HL-60 (cell line): ENCODE data around the gene RNF25.

ENCODE experiments used
- DNase-seq, 2 experiments: peaks; one replicate each; pipeline ENCODE4 v3.0.0-alpha.2; 2010 to 2020; ENCODE audit warnings: low read depth in 1 of 2, low spot score in 1 of 2
- H3K27ac ChIP-seq: fragments of 250-450 bp; sonication (Bioruptor Pico); replicated peaks from 2 replicates; pipeline ENCODE4 v1.5.1; 2020; ENCODE audit warnings: mild to moderate bottlenecking, moderate library complexity
- H3K27me3 ChIP-seq: fragments of 250-450 bp; sonication (Bioruptor Pico); 2 replicates; pipeline ENCODE4 v1.5.1; 2021; ENCODE audit warnings: mild to moderate bottlenecking, moderate library complexity; ENCODE audit not compliant: insufficient read depth, poor library complexity, severe bottlenecking
- H3K4me3 ChIP-seq: replicated peaks from 2 replicates; pipeline ENCODE4 v1.5.1; 2011; ENCODE audit warnings: mild to moderate bottlenecking, control low read depth, low read length; ENCODE audit not compliant: insufficient read depth
- GABPA ChIP-seq: IDR thresholded peaks from 2 replicates; pipeline ENCODE4 v1.6.1; 2012; ENCODE audit warnings: low read depth
- POLR2AphosphoS5 ChIP-seq: IDR thresholded peaks from 2 replicates; pipeline ENCODE4 v1.6.1; 2012; ENCODE audit warnings: low read depth
- SPI1 ChIP-seq: IDR thresholded peaks from 2 replicates; pipeline ENCODE4 v1.6.1; 2012; ENCODE audit warnings: low read depth, mild to moderate bottlenecking, borderline replicate concordance
- TF ChIP-seq, protein P1 (sequence below): IDR thresholded peaks from 2 replicates; pipeline ENCODE4 v1.6.1; 2012; ENCODE audit warnings: low read depth; ENCODE audit not compliant: insufficient replicate concordance
- TF ChIP-seq, protein P2 (sequence below): IDR thresholded peaks from one replicate; pipeline ENCODE4 v1.5.1; 2011; ENCODE audit warnings: low read length, control low read depth, inconsistent platforms; ENCODE audit not compliant: insufficient read depth

Gene RNF25

DNA sequence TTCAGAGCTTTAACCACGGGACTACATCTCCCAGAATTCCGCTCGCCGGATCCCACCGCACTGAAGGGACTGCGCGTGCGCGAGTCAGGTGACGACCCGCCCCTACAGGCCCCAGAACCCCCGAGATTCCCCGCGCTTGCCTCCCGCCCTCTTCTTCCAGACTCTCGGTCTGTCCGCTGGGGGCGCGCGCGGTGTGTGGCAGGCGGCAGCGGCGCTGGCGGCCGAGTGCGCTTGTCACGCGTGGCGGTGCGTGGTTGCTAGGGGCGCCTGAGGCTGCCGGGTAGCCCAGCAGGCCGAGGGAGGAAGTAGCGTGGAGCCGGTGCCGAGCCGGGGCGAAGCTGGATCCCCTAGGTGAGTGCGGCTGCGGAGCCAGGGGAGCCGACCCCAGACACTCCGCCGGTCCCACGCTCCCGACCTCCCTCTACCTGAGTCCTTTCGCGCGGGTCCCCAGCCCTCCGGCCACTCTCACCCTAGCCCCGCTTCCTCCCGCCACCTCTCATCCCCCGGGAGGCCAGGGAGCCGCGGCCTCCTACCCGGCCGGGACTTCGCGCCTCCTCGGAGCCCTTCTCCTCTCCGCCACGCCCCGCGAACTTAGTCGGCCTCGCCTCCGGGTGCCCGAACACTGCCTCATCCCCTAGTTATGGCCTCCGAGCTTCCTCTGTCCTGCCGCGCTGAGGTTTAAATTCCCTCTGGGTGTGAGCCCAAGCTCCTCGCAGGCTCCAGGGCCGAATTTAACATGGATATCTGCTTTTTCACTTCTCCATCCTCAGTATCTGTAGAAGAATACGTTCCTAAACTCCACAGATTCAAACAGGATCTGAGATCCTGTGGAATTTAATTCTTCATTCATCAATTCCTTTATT, 39.1 kb upstream of the RNF25 start, which contains the start of gene TTLL4:
TTLL4 (plus strand) TSS at position 149 of the 863 bp plus-strand sequence. CDS start 26,842 bp downstream, outside the sequence.
- DNase-seq: peak; percentile 92 to 98
- Histone ChIP-seq H3K4me3 (peak within 1 kb of the TSS; percentile 94), H3K27ac (peak within 1 kb of the TSS; percentile 84)

DNA sequence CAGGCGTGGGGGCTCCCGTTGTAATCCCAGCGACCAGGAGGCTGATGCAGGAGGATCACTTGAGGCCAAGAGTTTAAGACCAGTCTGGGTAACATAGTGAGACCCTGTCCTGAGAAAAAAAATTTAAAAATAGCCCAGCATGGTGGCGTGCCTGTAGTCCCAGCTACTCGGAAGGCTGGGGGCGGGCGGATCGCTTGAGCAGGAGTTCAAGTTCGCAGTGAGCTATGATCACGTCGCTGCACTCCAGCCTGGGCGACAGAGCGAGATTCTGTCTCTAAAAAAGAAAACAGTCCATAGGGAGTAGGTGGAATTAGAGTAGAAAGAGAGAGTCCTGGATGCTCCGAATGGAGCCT, 38.5 kb upstream of the RNF25 start:
- no peak for TF ChIP-seq POLR2AphosphoS5
- TF ChIP-seq SPI1: 0 out of 2 replicates have a peak, but pooled peaks have one; percentile 0
- TF ChIP-seq, protein P1, sequence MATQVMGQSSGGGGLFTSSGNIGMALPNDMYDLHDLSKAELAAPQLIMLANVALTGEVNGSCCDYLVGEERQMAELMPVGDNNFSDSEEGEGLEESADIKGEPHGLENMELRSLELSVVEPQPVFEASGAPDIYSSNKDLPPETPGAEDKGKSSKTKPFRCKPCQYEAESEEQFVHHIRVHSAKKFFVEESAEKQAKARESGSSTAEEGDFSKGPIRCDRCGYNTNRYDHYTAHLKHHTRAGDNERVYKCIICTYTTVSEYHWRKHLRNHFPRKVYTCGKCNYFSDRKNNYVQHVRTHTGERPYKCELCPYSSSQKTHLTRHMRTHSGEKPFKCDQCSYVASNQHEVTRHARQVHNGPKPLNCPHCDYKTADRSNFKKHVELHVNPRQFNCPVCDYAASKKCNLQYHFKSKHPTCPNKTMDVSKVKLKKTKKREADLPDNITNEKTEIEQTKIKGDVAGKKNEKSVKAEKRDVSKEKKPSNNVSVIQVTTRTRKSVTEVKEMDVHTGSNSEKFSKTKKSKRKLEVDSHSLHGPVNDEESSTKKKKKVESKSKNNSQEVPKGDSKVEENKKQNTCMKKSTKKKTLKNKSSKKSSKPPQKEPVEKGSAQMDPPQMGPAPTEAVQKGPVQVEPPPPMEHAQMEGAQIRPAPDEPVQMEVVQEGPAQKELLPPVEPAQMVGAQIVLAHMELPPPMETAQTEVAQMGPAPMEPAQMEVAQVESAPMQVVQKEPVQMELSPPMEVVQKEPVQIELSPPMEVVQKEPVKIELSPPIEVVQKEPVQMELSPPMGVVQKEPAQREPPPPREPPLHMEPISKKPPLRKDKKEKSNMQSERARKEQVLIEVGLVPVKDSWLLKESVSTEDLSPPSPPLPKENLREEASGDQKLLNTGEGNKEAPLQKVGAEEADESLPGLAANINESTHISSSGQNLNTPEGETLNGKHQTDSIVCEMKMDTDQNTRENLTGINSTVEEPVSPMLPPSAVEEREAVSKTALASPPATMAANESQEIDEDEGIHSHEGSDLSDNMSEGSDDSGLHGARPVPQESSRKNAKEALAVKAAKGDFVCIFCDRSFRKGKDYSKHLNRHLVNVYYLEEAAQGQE: no peak
- no peak for DNase-seq
- Histone ChIP-seq H3K4me3 (peak overlapping the region; percentile 94), H3K27me3 (no peaks in the 10 kb centered on the region), H3K27ac (no peak overlapping the region)

More for the DNA sequence above, 39.1 kb upstream of the RNF25 start, which contains the start of gene TTLL4:
- TF ChIP-seq POLR2AphosphoS5 (peak; percentile 81), SPI1 (peak; percentile 41; the same call in 1 of the 2 replicates)
- TF ChIP-seq, protein P2, sequence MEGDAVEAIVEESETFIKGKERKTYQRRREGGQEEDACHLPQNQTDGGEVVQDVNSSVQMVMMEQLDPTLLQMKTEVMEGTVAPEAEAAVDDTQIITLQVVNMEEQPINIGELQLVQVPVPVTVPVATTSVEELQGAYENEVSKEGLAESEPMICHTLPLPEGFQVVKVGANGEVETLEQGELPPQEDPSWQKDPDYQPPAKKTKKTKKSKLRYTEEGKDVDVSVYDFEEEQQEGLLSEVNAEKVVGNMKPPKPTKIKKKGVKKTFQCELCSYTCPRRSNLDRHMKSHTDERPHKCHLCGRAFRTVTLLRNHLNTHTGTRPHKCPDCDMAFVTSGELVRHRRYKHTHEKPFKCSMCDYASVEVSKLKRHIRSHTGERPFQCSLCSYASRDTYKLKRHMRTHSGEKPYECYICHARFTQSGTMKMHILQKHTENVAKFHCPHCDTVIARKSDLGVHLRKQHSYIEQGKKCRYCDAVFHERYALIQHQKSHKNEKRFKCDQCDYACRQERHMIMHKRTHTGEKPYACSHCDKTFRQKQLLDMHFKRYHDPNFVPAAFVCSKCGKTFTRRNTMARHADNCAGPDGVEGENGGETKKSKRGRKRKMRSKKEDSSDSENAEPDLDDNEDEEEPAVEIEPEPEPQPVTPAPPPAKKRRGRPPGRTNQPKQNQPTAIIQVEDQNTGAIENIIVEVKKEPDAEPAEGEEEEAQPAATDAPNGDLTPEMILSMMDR: peak; percentile 30
- TF ChIP-seq, protein P1: no peak
- no peaks in the 10 kb centered on the region for H3K27me3 ChIP-seq

DNA sequence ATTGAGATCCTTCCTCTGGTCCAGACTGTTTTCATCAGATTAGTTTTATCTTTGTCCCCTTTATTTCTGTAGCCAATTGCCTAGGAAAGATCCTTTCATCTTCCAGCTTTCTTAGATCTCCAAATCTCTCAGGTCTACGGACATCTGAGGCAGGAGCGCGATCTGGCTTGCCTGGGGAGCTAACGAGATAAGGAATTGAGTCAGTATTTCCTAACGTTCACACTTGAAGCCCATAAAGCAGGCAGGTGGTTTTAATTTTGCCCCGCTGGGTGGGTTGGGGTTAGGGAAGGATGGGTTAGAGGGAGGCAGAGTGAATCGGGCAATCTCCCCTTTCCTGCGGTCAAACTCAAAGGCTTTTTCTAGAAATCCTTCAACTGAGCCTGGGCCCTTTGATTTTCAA, 38.1 kb upstream of the RNF25 start:
- no peaks in the 10 kb centered on the region for H3K27me3 ChIP-seq
- no peak overlapping the region for H3K27ac ChIP-seq
- TF ChIP-seq GABPA (no peak), POLR2AphosphoS5 (no peak), SPI1 (no peak)
- TF ChIP-seq, protein P2: no peak
- TF ChIP-seq, protein P1: no peak
- DNase-seq: no peak
- H3K4me3 ChIP-seq: no peak overlapping the region
